ENCODE data around the gene HEMK1.

Gene HEMK1

GRCh38 chr3:50575372-50575771 is 6.0 kb downstream of the HEMK1 start:
- no peak for DNase-seq (ENCODE audit: low spot score)

- no peak for DNase-seq (ENCODE audit: low spot score)
These were observed 8.0 kb downstream of the HEMK1 start for GRCh38 chr3:50577348-50577747.

GRCh38 chr3:50580683-50581458 is 11.5 kb downstream of the HEMK1 start:
- no peak for DNase-seq (ENCODE audit: low spot score)

GRCh38 chr3:50581459-50581842 is 12.1 kb downstream of the HEMK1 start:
- DNase-seq (ENCODE audit: low spot score) = no peak

DNA sequence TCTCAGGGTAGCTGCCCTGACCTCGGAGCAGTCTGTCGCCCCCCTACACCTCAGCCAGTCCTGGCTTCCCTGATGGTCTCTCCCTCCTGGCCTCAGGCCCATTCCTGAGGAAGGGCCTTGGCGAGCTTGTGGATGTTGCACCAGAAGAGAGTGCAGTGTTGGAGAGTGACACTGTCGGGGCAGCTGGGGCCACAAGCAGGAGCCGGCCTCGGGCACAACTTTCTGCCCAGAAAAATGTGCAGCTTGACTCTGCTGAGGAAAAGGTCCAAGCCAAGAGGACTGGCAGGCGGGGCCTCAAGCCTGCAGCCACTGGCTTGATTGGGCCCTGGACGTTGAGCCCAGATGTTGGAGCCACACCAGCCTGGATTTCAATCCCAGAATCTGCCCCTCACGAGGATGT is 12.8 kb downstream of the HEMK1 start:
- DNase-seq (ENCODE audit: low spot score) = no peak

DNA sequence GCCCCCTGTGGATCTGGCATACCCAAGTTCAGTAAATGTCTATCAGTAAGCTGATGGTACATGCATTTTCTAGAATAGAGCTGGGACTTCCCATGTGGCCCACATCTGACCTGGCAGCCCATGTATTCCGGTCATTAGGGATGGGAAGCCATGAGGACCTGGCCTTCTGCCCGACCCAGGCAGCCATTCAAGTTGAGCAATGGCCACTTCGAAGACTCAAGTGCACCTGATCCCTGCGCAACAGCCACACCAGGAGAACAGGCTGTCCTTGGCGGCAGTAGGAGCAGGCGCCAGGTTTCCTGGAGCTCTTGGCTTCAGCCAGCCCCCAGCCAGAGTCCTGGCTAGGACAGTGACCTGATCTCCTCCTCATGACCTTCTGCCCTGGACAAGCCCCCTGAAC is 14.6 kb downstream of the HEMK1 start:
- DNase-seq (ENCODE audit: low spot score) = no peak

- no peak for DNase-seq (ENCODE audit: low spot score)
These were observed 15.1 kb downstream of the HEMK1 start for GRCh38 chr3:50584391-50584790.

DNA sequence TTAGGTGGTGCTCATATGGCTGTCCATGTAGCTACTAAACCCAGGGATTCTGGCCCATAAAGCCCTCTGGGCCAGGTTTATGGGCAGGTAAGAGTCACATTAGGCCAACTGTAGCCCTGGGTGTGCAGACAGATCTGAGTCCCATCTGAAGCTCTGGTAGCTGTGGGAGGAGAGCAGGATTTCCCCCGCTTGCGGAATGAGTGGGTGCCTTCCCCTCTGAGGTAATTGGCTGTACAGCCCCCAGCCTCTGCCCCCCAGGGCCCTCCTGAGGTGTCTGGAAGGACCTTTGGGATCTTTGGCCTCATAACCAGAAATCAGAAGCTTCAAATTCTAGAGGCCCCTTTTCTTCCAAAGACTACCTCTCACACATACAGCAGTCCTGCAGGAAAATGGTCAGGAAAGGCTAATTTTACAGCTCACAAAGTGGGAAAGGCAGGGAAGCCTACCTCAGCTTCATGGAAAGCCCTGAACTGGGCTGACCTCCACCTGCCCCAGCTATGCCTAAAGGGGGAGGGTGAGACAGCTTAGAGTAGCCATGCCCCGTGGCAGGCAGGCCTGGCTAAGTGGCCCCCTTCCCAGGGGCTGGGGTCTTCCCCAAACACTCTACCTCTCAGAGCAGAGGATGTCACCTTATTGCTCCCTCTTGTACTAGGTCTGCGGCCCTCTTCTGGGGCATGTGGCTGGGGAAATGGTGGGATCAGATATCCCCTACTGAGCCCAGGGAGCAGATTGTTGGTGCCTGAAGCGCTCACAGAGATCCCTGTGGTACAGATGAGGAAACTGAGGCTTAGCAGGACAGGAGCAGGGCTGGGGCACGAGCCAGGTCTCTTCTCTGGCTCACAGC is 16.8 kb downstream of the HEMK1 start:
- no peak for DNase-seq (ENCODE audit: low spot score)

GRCh38 chr3:50586763-50587070 is 17.4 kb downstream of the HEMK1 start:
- no peak for DNase-seq (ENCODE audit: low spot score)

GRCh38 chr3:50587373-50587772 is 18.1 kb downstream of the HEMK1 start:
- no peak for DNase-seq (ENCODE audit: low spot score)

- DNase-seq (ENCODE audit: low spot score) = no peak
These were observed 18.8 kb downstream of the HEMK1 start for GRCh38 chr3:50587806-50588758.

DNA sequence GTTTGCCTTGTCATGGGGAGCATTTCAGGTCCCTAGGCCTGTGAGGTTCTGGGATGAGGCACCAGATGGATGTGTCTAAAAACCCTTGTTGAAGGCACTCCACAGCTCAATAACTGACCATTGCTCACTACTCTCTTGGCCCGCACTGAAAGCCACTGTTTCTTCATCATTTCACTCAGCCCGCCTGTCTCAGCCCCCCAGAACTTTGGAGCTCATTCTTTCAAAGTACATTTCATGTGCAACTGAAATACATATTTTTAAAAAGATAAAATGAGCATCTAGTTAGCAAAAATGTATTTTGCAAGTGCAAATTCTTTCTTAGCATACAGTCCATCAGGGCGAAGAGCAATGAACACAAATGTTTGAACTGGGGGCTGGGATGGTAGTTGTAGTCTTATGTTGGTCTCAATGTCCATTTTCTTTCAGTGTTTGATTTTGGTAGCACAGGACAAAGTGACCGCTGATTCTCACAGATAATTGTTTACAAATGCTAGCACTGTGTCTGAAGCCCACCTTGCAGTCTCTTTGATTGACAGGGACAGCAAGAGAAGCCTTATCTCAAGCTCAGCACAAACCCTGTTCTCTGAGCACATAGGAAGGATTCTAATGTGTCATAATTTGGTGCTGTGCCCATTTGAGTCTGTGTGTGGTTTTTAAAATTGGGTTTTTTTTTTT is 19.6 kb downstream of the HEMK1 start:
- DNase-seq (ENCODE audit: low spot score) = no peak

DNA sequence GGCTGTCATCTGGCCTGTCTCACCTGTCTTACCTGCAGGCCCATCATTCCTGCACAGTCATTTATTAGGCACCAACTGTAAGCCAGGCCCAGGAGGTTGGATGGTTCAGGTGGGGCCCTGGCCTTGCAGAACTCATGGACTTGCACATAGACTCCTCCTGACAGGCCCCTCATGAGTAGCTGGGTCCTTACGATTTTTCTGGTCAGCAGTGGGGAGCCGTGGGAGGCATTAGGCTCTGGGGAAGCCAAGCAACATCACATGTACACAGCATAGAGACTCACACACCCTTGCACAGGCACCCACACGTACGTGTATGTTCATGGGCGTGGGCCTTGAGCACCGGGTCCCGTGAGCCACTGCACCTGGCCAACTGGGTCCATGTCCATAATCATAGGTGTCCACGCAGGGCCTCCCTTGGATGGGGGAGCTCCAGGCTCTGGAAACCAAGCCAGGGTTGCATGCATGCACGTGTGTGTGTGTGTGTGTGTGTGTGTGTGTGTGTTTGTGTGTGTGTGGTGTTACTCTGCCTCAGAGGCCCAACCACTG is 21.9 kb downstream of the HEMK1 start:
- no peak for DNase-seq (ENCODE audit: low spot score)

DNA sequence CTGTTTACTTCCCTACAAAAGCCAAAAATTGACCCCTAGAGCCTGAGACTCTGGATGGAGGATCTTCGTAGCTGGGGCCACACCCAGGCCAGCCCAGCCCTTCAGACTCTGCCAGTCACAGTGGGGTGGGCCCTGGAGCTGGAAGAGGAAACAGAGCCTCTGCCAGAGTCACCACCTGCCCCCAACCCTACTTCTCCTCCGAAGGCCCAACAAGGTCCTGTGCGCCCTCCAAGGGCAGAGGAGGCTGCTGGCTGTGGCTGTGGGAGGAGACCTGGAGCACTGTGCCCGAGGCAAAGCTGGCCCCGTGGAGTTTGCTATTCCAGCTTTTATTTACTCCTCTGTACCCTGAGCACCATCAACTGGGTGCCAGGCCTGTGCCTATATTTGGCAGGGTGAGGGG is 23.2 kb downstream of the HEMK1 start:
- DNase-seq (ENCODE audit: low spot score) = no peak

DNA sequence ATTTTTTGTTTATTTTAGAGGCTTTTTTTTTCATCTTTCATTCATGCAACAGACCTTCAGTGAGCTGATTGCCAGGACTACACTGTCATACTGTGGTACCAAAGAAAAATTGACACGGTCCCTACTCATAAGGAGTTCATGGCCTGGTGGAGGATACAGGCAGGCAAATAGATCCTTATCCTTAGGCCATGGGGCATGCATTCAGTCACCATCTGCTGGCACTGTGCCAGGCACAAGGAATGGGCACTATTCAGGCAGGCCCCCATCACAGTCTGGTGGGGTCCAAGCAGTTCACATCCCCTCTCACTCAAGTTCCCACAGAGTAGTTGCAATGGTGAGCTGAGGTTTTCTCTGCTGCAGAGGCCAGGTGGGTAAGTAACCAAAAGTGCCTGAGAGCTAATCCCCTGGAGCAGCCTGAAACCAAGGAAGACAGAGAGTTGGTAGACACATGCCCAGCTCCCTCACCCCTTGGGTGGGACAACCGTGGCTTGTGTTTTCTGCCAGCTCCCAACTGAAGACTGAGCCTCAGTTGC is 25.0 kb downstream of the HEMK1 start:
- no peak for DNase-seq (ENCODE audit: low spot score)

DNA sequence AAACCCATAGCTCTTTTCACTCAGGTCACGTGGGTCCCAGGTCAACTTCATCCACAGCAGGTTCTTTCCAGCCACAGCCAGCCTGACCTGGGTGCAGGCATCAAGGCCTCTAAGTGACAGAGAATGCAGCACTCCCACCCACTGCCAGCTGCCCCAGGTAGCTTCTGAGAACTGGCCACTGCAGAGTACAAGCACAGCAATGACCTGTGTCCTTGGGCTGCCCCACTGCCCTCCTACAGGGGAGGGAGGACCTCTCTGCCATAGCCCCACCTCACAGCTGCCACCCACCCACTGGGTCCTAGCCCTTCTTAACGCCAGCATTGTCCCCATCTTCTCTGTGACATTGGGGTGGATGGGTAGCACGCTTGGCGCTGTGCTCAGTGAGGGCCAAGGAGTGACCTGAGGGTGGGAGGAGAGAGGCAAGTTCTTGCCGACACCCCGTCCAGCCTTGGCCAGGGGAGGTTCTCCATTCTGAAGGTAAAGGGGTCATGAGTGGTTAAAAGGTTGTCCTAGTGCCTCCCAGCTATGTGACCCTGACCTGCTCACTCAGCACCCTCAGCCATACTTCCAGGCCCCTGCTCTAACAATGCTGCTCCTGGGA is 29.9 kb downstream of the HEMK1 start:
- DNase-seq (ENCODE audit: low spot score) = no peak

DNA sequence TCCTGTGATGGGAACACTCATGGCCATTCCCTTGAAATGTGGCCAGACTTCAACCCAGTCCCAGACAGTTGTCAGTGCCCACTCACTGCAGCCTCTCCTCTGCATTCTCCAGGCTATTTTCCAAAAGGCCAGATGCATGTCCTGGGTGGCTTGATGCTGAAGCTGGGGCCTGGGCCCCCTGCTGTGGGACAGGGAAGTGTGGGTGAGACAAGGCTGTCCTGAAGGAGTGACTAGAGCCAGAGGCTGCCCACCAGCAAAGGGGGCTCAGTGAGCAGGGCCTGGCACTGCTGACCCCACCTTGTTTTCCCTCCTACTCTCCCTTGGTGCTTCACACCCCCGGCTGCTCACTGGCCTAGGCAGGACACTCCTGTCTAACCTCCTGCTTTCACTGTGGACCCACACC is 30.4 kb downstream of the HEMK1 start:
- DNase-seq (ENCODE audit: low spot score) = no peak

GRCh38 chr3:50600141-50600753 is 30.9 kb downstream of the HEMK1 start:
- DNase-seq (ENCODE audit: low spot score) = no peak

GRCh38 chr3:50600841-50601591 is 31.7 kb downstream of the HEMK1 start:
- no peak for DNase-seq (ENCODE audit: low spot score)

All from ecto neural progenitor cell (in vitro differentiated cells).